ENCODE measurements around the gene HES6.

- no peak for TF ChIP-seq POLR2AphosphoS5 (IDR thresholded peaks at IDR 0.05; ENCODE audit: low read depth, low read length)
- TF ChIP-seq SIN3A (IDR thresholded peaks at IDR 0.05; ENCODE audit: borderline replicate concordance, insufficient read depth, low read length): no peak
- TF ChIP-seq TAF1 (IDR thresholded peaks at IDR 0.05; ENCODE audit: borderline replicate concordance, insufficient read depth, low read length): no peak
- TF ChIP-seq, protein P1, sequence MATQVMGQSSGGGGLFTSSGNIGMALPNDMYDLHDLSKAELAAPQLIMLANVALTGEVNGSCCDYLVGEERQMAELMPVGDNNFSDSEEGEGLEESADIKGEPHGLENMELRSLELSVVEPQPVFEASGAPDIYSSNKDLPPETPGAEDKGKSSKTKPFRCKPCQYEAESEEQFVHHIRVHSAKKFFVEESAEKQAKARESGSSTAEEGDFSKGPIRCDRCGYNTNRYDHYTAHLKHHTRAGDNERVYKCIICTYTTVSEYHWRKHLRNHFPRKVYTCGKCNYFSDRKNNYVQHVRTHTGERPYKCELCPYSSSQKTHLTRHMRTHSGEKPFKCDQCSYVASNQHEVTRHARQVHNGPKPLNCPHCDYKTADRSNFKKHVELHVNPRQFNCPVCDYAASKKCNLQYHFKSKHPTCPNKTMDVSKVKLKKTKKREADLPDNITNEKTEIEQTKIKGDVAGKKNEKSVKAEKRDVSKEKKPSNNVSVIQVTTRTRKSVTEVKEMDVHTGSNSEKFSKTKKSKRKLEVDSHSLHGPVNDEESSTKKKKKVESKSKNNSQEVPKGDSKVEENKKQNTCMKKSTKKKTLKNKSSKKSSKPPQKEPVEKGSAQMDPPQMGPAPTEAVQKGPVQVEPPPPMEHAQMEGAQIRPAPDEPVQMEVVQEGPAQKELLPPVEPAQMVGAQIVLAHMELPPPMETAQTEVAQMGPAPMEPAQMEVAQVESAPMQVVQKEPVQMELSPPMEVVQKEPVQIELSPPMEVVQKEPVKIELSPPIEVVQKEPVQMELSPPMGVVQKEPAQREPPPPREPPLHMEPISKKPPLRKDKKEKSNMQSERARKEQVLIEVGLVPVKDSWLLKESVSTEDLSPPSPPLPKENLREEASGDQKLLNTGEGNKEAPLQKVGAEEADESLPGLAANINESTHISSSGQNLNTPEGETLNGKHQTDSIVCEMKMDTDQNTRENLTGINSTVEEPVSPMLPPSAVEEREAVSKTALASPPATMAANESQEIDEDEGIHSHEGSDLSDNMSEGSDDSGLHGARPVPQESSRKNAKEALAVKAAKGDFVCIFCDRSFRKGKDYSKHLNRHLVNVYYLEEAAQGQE (IDR thresholded peaks at IDR 0.05; ENCODE audit: insufficient read depth in 1 of 2, low read depth in 2 of 2, low read length in 2 of 2): no peak
- no peak for TF ChIP-seq FOXP2 (optimal IDR thresholded peaks at IDR 0.05; ENCODE audit: borderline replicate concordance, extremely low read depth, extremely low read length, insufficient read depth)
Observed at GRCh38 chr2:238235856-238236255, 4.0 kb downstream of the HES6 start.

All from PFSK-1 (cell line).